Neural crest cell (in vitro differentiated cells): ENCODE measurements around the gene MRGPRX4. TPM values are rescaled to one million over a fixed set of nuclear protein-coding genes. Genes with fewer than 3 reads are reported as not detected.
A peak's percentile ranks its signal among the peaks of the same experiment; 100 is the strongest.
"Not testable (repeated sequence)": the region's sequence is repeated elsewhere in the genome, so short reads cannot be mapped to it uniquely, and the experiment has no call there.

Experiments
- DNase-seq: peaks from one replicate; pipeline ENCODE4 v3.0.0; 2021; ENCODE audit warnings: low read depth, mixed read lengths, low spot score
- H3K27ac Mint-ChIP-seq: one replicate; pipeline ENCODE4 v1.8.0; 2021; ENCODE audit warnings: mild to moderate bottlenecking, mixed read lengths; ENCODE audit not compliant: unreplicated experiment
- H3K27me3 Mint-ChIP-seq: 2 replicates; pipeline ENCODE4 v1.8.0; 2021; ENCODE audit warnings: low read depth, mild to moderate bottlenecking, mixed read lengths
- H3K36me3 Mint-ChIP-seq: 2 replicates; pipeline ENCODE4 v1.8.0; 2021; ENCODE audit warnings: low read depth, mild to moderate bottlenecking, mixed read lengths
- H3K4me1 Mint-ChIP-seq: 2 replicates; pipeline ENCODE4 v1.8.0; 2021; ENCODE audit warnings: mixed read lengths
- H3K4me3 Mint-ChIP-seq: one replicate; pipeline ENCODE4 v1.8.0; 2021; ENCODE audit warnings: mild to moderate bottlenecking, mixed read lengths
- H3K9me3 Mint-ChIP-seq: 2 replicates; pipeline ENCODE4 v1.8.0; 2021; ENCODE audit warnings: mixed read lengths
- CTCF ChIP-seq: fragments of 200-600 bp; sonication (generic); conservative IDR thresholded peaks from 2 replicates; pipeline ENCODE4 v1.5.0; 2021; ENCODE audit warnings: antibody characterized with exemption, mild to moderate bottlenecking
- total RNA-seq: library from RNA; stranded (reverse); gene quantifications from 2 replicates; pipeline ENCODE4 v1.2.1, GENCODE V29; 2021

MRGPRX4 gene
- total RNA-seq, 1 donor from 2014 or later: not detected

DNA sequence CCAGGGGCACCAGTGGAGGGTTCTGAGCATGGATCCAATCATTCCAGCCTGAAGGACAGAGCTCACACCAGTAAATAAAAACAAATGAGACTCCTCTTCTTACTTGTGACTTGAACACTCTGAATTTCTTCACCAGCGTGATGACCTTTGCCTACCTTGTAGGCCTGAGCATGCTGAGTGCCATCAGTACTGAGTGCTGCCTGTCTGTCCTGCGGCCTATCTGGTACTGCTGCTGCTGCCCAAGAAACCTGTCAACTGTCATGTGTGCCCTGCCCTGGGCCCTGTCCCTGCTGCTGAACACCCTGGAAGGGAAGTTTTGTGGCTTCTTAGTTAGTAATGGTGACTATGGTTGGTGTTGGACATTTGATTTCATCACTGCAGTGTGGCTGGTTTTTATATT lies 23.9 kb downstream of the MRGPRX4 start:
- DNase-seq: no peak
- H3K36me3 Mint-ChIP-seq: no peaks in the 10 kb centered on the region
- peaks cover 6% of the 10 kb centered on the region for H3K27me3 Mint-ChIP-seq
- peak overlapping the region; percentile 43 for H3K27ac Mint-ChIP-seq
- no peak for TF ChIP-seq CTCF
- no peak overlapping the region for H3K4me3 Mint-ChIP-seq
- H3K9me3 Mint-ChIP-seq: no peaks in the 10 kb centered on the region
- H3K4me1 Mint-ChIP-seq: no peaks in the 10 kb centered on the region

- DNase-seq, H3K36me3 Mint-ChIP-seq, H3K9me3 Mint-ChIP-seq, H3K4me3 Mint-ChIP-seq, H3K4me1 Mint-ChIP-seq, H3K27me3 Mint-ChIP-seq, H3K27ac Mint-ChIP-seq: not testable (repeated sequence)
Observed at GRCh38 chr11:18197738-18198137, 25.1 kb downstream of the MRGPRX4 start.

- Mint-ChIP-seq H3K27ac (no peak overlapping the region), H3K36me3 (peaks cover 2% of the 10 kb centered on the region), H3K4me3 (no peak overlapping the region), H3K27me3 (peaks cover 2% of the 10 kb centered on the region), H3K9me3 (peaks cover 3% of the 10 kb centered on the region), H3K4me1 (peaks cover 5% of the 10 kb centered on the region)
- TF ChIP-seq CTCF: peak; percentile 61
- DNase-seq: peak; percentile 26
Observed at GRCh38 chr11:18203723-18204122, 31.1 kb downstream of the MRGPRX4 start.

DNA sequence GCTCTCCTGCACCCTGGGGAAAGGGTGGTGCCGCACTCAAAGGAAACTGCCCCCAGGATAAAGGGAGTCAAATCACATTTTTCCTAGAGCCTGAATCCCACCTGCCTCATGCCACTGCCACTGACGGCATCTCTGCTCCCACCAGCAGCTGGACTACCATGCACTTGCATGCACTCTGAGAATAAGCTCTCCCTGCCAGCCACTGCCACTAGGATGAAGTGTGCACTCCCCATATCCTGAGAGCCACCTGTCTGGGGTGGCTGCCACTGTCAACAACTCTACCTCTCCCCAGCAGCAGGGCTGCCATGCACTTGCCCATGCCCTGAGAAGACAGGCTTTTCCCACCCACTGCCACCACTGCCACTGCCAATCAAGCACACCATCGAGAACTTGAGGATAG lies 31.6 kb downstream of the MRGPRX4 start:
- no peak for DNase-seq
- H3K4me1 Mint-ChIP-seq: peaks cover 5% of the 10 kb centered on the region
- H3K9me3 Mint-ChIP-seq: peaks cover 3% of the 10 kb centered on the region
- H3K36me3 Mint-ChIP-seq: peaks cover 2% of the 10 kb centered on the region
- no peak overlapping the region for H3K27ac Mint-ChIP-seq
- H3K27me3 Mint-ChIP-seq: peaks cover 2% of the 10 kb centered on the region
- H3K4me3 Mint-ChIP-seq: no peak overlapping the region
- no peak for TF ChIP-seq CTCF

GRCh38 chr11:18204771-18205170 lies 32.1 kb downstream of the MRGPRX4 start:
- H3K4me3 Mint-ChIP-seq: no peak overlapping the region
- peaks cover 3% of the 10 kb centered on the region for H3K9me3 Mint-ChIP-seq
- H3K27ac Mint-ChIP-seq: no peak overlapping the region
- DNase-seq: no peak
- TF ChIP-seq CTCF: no peak
- peaks cover 2% of the 10 kb centered on the region for H3K36me3 Mint-ChIP-seq
- H3K27me3 Mint-ChIP-seq: peaks cover 2% of the 10 kb centered on the region
- peaks cover 5% of the 10 kb centered on the region for H3K4me1 Mint-ChIP-seq

DNA sequence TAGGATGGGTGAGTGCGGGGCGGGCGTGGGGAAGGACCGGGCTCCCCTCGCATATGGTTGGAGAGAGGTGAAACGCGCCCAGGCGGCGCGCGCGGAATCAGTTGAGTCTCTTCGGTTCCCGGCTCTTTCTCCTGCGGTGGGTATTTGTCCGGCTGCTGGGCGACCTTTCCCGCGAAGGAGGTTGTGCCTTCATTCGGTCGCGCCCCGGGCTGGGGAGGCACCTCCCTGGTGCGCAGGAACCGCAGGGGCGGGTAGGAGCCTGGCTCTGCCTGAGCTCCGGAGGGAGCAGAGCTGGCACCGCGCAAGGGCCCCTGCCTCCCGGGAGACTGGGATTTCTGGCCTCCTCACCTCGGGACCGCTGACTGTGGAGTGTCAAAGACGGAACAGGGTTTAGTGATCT lies 36.4 kb downstream of the MRGPRX4 start:
- Mint-ChIP-seq H3K4me1 (peaks cover 7% of the 10 kb centered on the region), H3K27me3 (no peaks in the 10 kb centered on the region), H3K4me3 (no peak overlapping the region), H3K9me3 (no peaks in the 10 kb centered on the region), H3K27ac (no peak overlapping the region), H3K36me3 (no peaks in the 10 kb centered on the region)
- no peak for TF ChIP-seq CTCF
- DNase-seq: no peak
